Neuronal stem cell (in vitro differentiated cells): ENCODE results near the gene ACTR3C.
"Not testable (repeated sequence)": the region's sequence is repeated elsewhere in the genome, so short reads cannot be mapped to it uniquely, and the experiment has no call there.

Experiments
- DNase-seq: peaks from one replicate; pipeline ENCODE4 v3.0.0-alpha.2; 2013; ENCODE audit warnings: low spot score
- H2AFZ ChIP-seq: one replicate; pipeline ENCODE4 v1.6.1; 2013; ENCODE audit warnings: mild to moderate bottlenecking, low read length, inconsistent platforms
- H2AK5ac ChIP-seq: 2 replicates; pipeline ENCODE4 v1.6.1; 2013; ENCODE audit warnings: low read depth, mild to moderate bottlenecking, inconsistent platforms, low read length, moderate library complexity, mixed read lengths
- H2BK120ac ChIP-seq: 2 replicates; pipeline ENCODE4 v1.6.1; 2013; ENCODE audit warnings: low read depth, mild to moderate bottlenecking, inconsistent platforms, low read length, moderate library complexity, mixed read lengths
- H2BK12ac ChIP-seq: one replicate; pipeline ENCODE4 v1.6.1; 2013; ENCODE audit warnings: low read length, inconsistent platforms
- H2BK15ac ChIP-seq: 2 replicates; pipeline ENCODE4 v1.6.1; 2013; ENCODE audit warnings: mild to moderate bottlenecking, low read length, inconsistent platforms, mixed read lengths
- H2BK5ac ChIP-seq: one replicate; pipeline ENCODE4 v1.6.1; 2013; ENCODE audit warnings: inconsistent platforms, mild to moderate bottlenecking, low read length, moderate library complexity
- H3K14ac ChIP-seq: one replicate; pipeline ENCODE4 v1.6.1; 2013; ENCODE audit warnings: low read length, inconsistent platforms
- H3K18ac ChIP-seq: 2 replicates; pipeline ENCODE4 v1.6.1; 2013; ENCODE audit warnings: low read length, inconsistent platforms
- H3K23ac ChIP-seq: 2 replicates; pipeline ENCODE4 v1.6.1; 2013; ENCODE audit warnings: low read depth, mild to moderate bottlenecking, mixed read lengths, low read length, inconsistent platforms; ENCODE audit not compliant: poor library complexity
- H3K27ac ChIP-seq: replicated peaks from 3 replicates; pipeline ENCODE4 v1.5.1; 2013; ENCODE audit warnings: low read length, inconsistent platforms
- H3K27me3 ChIP-seq, 3 experiments: 2 replicates each; pipeline ENCODE4 v1.6.1; 2013; ENCODE audit warnings: low read length in 3 of 3, mild to moderate bottlenecking in 2 of 3, inconsistent platforms in 1 of 3, low read depth in 1 of 3, mixed read lengths in 1 of 3, moderate library complexity in 1 of 3; ENCODE audit not compliant: control insufficient read depth in 3 of 3, insufficient read depth in 3 of 3
- H3K36me3 ChIP-seq, 2 donors: replicated peaks in 1 of 2; 2 replicates each; pipeline ENCODE4 v1.6.1; 2013; ENCODE audit warnings: low read length in 2 of 2; ENCODE audit not compliant: control insufficient read depth in 2 of 2, insufficient read depth in 2 of 2
- H3K4ac ChIP-seq: 2 replicates; pipeline ENCODE4 v1.6.1; 2013; ENCODE audit warnings: inconsistent platforms, mild to moderate bottlenecking, low read length, moderate library complexity
- H3K4me1 ChIP-seq, 2 donors: 1 replicate in 1 of 2; 2 replicates in 1 of 2; pipeline ENCODE4 v1.6.1; 2013; ENCODE audit warnings: low read length in 2 of 2, low read depth in 1 of 2; ENCODE audit not compliant: control insufficient read depth in 2 of 2, insufficient read depth in 1 of 2
- H3K4me2 ChIP-seq: one replicate; pipeline ENCODE4 v1.6.1; 2013; ENCODE audit warnings: mild to moderate bottlenecking, low read length, inconsistent platforms; ENCODE audit not compliant: insufficient read depth, poor library complexity, severe bottlenecking
- H3K4me3 ChIP-seq, 2 donors: 2 replicates each; pipeline ENCODE4 v1.5.1; 2013; ENCODE audit warnings: low read length in 2 of 2, mild to moderate bottlenecking in 2 of 2, inconsistent platforms in 1 of 2, moderate library complexity in 1 of 2
- H3K79me1 ChIP-seq: one replicate; pipeline ENCODE4 v1.6.1; 2013; ENCODE audit warnings: low read depth, mild to moderate bottlenecking, inconsistent platforms, low read length, moderate library complexity
- H3K9ac ChIP-seq: one replicate; pipeline ENCODE4 v1.6.1; 2013; ENCODE audit warnings: mild to moderate bottlenecking, low read depth, low read length, inconsistent platforms; ENCODE audit not compliant: poor library complexity
- H3K9me3 ChIP-seq, 2 donors: replicated peaks in 1 of 2; 2 replicates each; pipeline versions ENCODE3 to v1.6.1; 2013; ENCODE audit warnings: low read length in 2 of 2, mild to moderate bottlenecking in 2 of 2, inconsistent platforms in 1 of 2, low read depth in 1 of 2, mixed read lengths in 1 of 2, moderate library complexity in 1 of 2; ENCODE audit not compliant: control insufficient read depth in 2 of 2, insufficient read depth in 1 of 2
- H4K8ac ChIP-seq: one replicate; pipeline ENCODE4 v1.6.1; 2013; ENCODE audit warnings: low read depth, mild to moderate bottlenecking, inconsistent platforms, low read length, moderate library complexity
- H4K91ac ChIP-seq: one replicate; pipeline ENCODE4 v1.6.1; 2013; ENCODE audit warnings: low read length, low read depth, mild to moderate bottlenecking, inconsistent platforms; ENCODE audit not compliant: poor library complexity
- WGBS, 2 donors: extraction: QIAGEN DNeasy Blood & Tissue Kit; methylation state at CpG; one replicate each; pipeline ENCODE4 v1.1.7; 2013; ENCODE audit warnings: missing lambda C conversion rate in 2 of 2, mixed read lengths in 1 of 2; ENCODE audit not compliant: insufficient read length in 2 of 2, insufficient replicate concordance in 1 of 2; ENCODE audit errors: extremely low coverage in 2 of 2; 5-methylcytosine and 5-hydroxymethylcytosine counted together

The ACTR3C gene

GRCh38 chr7:150313870-150314269 is 9.5 kb downstream of the ACTR3C start:
- Histone ChIP-seq H3K9ac (no peak overlapping the region), H3K4me1 (peaks cover 7% of the 10 kb centered on the region in 2 donors), H2AK5ac (no peak overlapping the region), H3K18ac (peak overlapping the region; percentile 9), H3K4me2 (no peak overlapping the region), H3K4ac (no peak overlapping the region), H2AFZ (no peak overlapping the region), H3K27me3 (peaks cover 0 to 5% (median 0%) of the 10 kb centered on the region in 3 experiments), H2BK120ac (no peak overlapping the region), H4K8ac (no peak overlapping the region), H2BK15ac (no peak overlapping the region), H3K23ac (no peak overlapping the region), H2BK12ac (no peak overlapping the region), H3K27ac (no peak overlapping the region), H2BK5ac (no peak overlapping the region), H3K79me1 (no peaks in the 10 kb centered on the region), H3K36me3 (no peaks in the 10 kb centered on the region), H3K4me3 (no peak overlapping the region), H3K14ac (no peak overlapping the region), H4K91ac (no peak overlapping the region), H3K9me3 (no peaks in the 10 kb centered on the region)
- no CpG with 5 or more reads among the region's 6 CpGs for WGBS, 2 donors
- no peak for DNase-seq

- no peak overlapping the region for H3K18ac ChIP-seq
- H2BK120ac ChIP-seq = no peak overlapping the region
Measured at GRCh38 chr7:150313367-150313809, 10.0 kb downstream of the ACTR3C start.

GRCh38 chr7:150312649-150313366 is 10.5 kb downstream of the ACTR3C start:
- not testable (repeated sequence) for H3K36me3 ChIP-seq, H2AK5ac ChIP-seq, H2BK5ac ChIP-seq, H3K23ac ChIP-seq, H2BK120ac ChIP-seq, H3K4ac ChIP-seq, H4K8ac ChIP-seq, H3K4me1 ChIP-seq, H3K9ac ChIP-seq, H3K18ac ChIP-seq, H3K79me1 ChIP-seq, H3K4me2 ChIP-seq, H3K14ac ChIP-seq, H3K4me3 ChIP-seq, H2AFZ ChIP-seq, H3K27me3 ChIP-seq, H3K27ac ChIP-seq, H4K91ac ChIP-seq, H2BK15ac ChIP-seq, H3K9me3 ChIP-seq, H2BK12ac ChIP-seq, DNase-seq
- 100% methylated on average over 2 of the region's 7 CpGs; no CpG with 5 or more reads in 1 of the 2 donors for WGBS, 2 donors

More at GRCh38 chr7:150313367-150313809, 10.0 kb downstream of the ACTR3C start:
- Histone ChIP-seq H3K79me1 (no peaks in the 10 kb centered on the region), H2BK15ac (no peak overlapping the region), H3K4ac (no peak overlapping the region), H4K8ac (no peak overlapping the region), H2AFZ (no peak overlapping the region), H2BK5ac (no peak overlapping the region), H3K4me1 (peaks cover 7% of the 10 kb centered on the region in 2 donors), H3K14ac (no peak overlapping the region), H3K27me3 (peaks cover 0 to 5% (median 0%) of the 10 kb centered on the region in 3 experiments), H2BK12ac (no peak overlapping the region), H4K91ac (no peak overlapping the region), H3K36me3 (no peaks in the 10 kb centered on the region), H3K4me2 (no peak overlapping the region), H3K9ac (no peak overlapping the region), H3K27ac (no peak overlapping the region), H2AK5ac (no peak overlapping the region), H3K9me3 (no peaks in the 10 kb centered on the region), H3K23ac (no peak overlapping the region), H3K4me3 (no peak overlapping the region)
- no peak for DNase-seq
- WGBS, 2 donors = no CpG with 5 or more reads among the region's 3 CpGs

GRCh38 chr7:150311711-150312110 is 11.6 kb downstream of the ACTR3C start:
- no peak overlapping the region for H3K14ac ChIP-seq
- no peak overlapping the region for H3K18ac ChIP-seq
- peaks cover 0 to 1% of the 10 kb centered on the region in 2 donors for H3K9me3 ChIP-seq
- no peak overlapping the region for H4K8ac ChIP-seq
- no peak overlapping the region for H3K4me3 ChIP-seq
- H2BK5ac ChIP-seq = no peak overlapping the region
- no peak overlapping the region for H3K4ac ChIP-seq
- no peaks in the 10 kb centered on the region for H3K36me3 ChIP-seq
- no peak overlapping the region for H3K27ac ChIP-seq
- no peaks in the 10 kb centered on the region for H3K79me1 ChIP-seq
- no peak overlapping the region for H3K4me2 ChIP-seq
- H2BK12ac ChIP-seq = no peak overlapping the region
- H3K23ac ChIP-seq = no peak overlapping the region
- no peak overlapping the region for H3K9ac ChIP-seq
- H2BK120ac ChIP-seq = no peak overlapping the region
- H3K27me3 ChIP-seq = peaks cover 0 to 5% (median 0%) of the 10 kb centered on the region in 3 experiments
- no CpG with 5 or more reads among the region's 5 CpGs for WGBS, 2 donors
- H2AFZ ChIP-seq = no peak overlapping the region
- no peak for DNase-seq
- no peak overlapping the region for H4K91ac ChIP-seq
- no peak overlapping the region for H2BK15ac ChIP-seq
- peaks cover 7% of the 10 kb centered on the region in 2 donors for H3K4me1 ChIP-seq
- no peak overlapping the region for H2AK5ac ChIP-seq
